Left lung (tissue), 10 donors: ENCODE measurements around the gene MIB1. TPM values are rescaled to one million over a fixed set of nuclear protein-coding genes. Genes with fewer than 3 reads are reported as not detected.

Source experiments
- ATAC-seq: fragments of 200-7000 bp; cut with Tn5 transposase; one replicate; pipeline ENCODE4 v1.9.1; 2020; ENCODE audit warnings: moderate library complexity
- DNase-seq, 4 donors: peaks; one replicate each; pipeline ENCODE4 v3.0.0-alpha.2; 2013 to 2020
- H3K27ac ChIP-seq, 2 donors: fragments of 200-600 bp; sonication (generic) in 1 of 2; one replicate each; pipeline versions ENCODE4 v1.5.0 to v1.8.0; 2020 to 2021
- H3K27me3 ChIP-seq, 2 donors: fragments of 200-600 bp; sonication (generic) in 1 of 2; one replicate each; pipeline versions ENCODE4 v1.5.0 to v1.8.0; 2020 to 2021
- H3K36me3 ChIP-seq, 2 donors: fragments of 200-600 bp; sonication (generic) in 1 of 2; one replicate each; pipeline versions ENCODE4 v1.5.0 to v1.8.0; 2020 to 2021
- H3K4me1 ChIP-seq, 2 donors: fragments of 200-600 bp; one replicate each; pipeline ENCODE4 v1.8.0; 2021
- H3K4me3 ChIP-seq, 2 donors: fragments of 200-600 bp; sonication (generic) in 1 of 2; one replicate each; pipeline versions ENCODE4 v1.5.0 to v1.8.0; 2020 to 2021; ENCODE audit warnings: mild to moderate bottlenecking in 1 of 2
- H3K9me3 ChIP-seq, 2 donors: fragments of 200-600 bp; sonication (generic) in 1 of 2; one replicate each; pipeline versions ENCODE4 v1.5.0 to v1.8.0; 2020 to 2021
- CTCF ChIP-seq, 2 donors: fragments of 200-600 bp; sonication (generic) in 1 of 2; IDR thresholded peaks; one replicate each; pipeline versions ENCODE4 v1.5.0 to v1.8.0; 2021; ENCODE audit warnings: antibody characterized with exemption in 2 of 2
- intact Hi-C, 2 donors: fragments of 100-400 bp; cut with DNase I; formaldehyde crosslinking; loops; one replicate each; pipeline versions ENCODE4 v1.11.2 to v1.14.2; 2022
- polyA plus RNA-seq, 6 donors: library from polyadenylated mRNA; unstranded; fragments of 120-200 nt; gene quantifications; one replicate each; pipeline ENCODE4 v1.2.1, GENCODE V29; 2013; ENCODE audit not compliant: insufficient read length in 6 of 6
- total RNA-seq, 2 donors: library from RNA; stranded (reverse); fragmentation: NEBNext Ultra II Directional; extraction: Animal tissue kit (Norgen Biotek cat#: 25700); gene quantifications; one replicate each; pipeline ENCODE4 v1.2.1, GENCODE V29; 2021
- donor health status: DM: no; HTN: yes; CAD: no.
- donor health status: DM: no; HTN: no; CAD: no.

MIB1 gene
- total and polyA plus RNA-seq, 8 donors = 26.3 to 64.3 (median 58.3) TPM

GRCh38 chr18:21826196-21826595 lies 85.6 kb downstream of the MIB1 start:
- no peaks in the 10 kb centered on the region for H3K9me3 ChIP-seq
- DNase-seq = no peak
- TF ChIP-seq CTCF (IDR thresholded peaks at IDR 0.05) = no peak
- no peaks in the 10 kb centered on the region for H3K4me1 ChIP-seq
- peak; percentile 18 for ATAC-seq
- H3K27me3 ChIP-seq = no peaks in the 10 kb centered on the region
- H3K36me3 ChIP-seq = peaks cover 0 to 8% of the 10 kb centered on the region in 2 donors
- no peak overlapping the region for H3K27ac ChIP-seq
- intact Hi-C loops = no loop called here
- H3K4me3 ChIP-seq = no peak overlapping the region

- intact Hi-C loops = no loop called here
- Histone ChIP-seq H3K36me3 (peaks cover 0 to 8% of the 10 kb centered on the region in 2 donors), H3K27ac (no peak overlapping the region), H3K9me3 (no peaks in the 10 kb centered on the region), H3K27me3 (no peaks in the 10 kb centered on the region), H3K4me3 (no peak overlapping the region), H3K4me1 (no peaks in the 10 kb centered on the region)
- DNase-seq = no peak
- ATAC-seq = no peak
- no peak for TF ChIP-seq CTCF (IDR thresholded peaks at IDR 0.05)
Observed at GRCh38 chr18:21826641-21827302, 86.2 kb downstream of the MIB1 start.

- no peak for TF ChIP-seq CTCF (IDR thresholded peaks at IDR 0.05)
- ATAC-seq (no peak), DNase-seq (no peak)
- no peak overlapping the region for H3K27ac ChIP-seq
- H3K4me3 ChIP-seq = no peak overlapping the region
- intact Hi-C loops = no loop called here
- H3K27me3 ChIP-seq = no peaks in the 10 kb centered on the region
- H3K4me1 ChIP-seq = no peaks in the 10 kb centered on the region
- no peaks in the 10 kb centered on the region for H3K9me3 ChIP-seq
- H3K36me3 ChIP-seq = no peaks in the 10 kb centered on the region
Observed at GRCh38 chr18:21830532-21830931, 89.9 kb downstream of the MIB1 start.

GRCh38 chr18:21831413-21831831 lies 90.8 kb downstream of the MIB1 start:
- no peak overlapping the region for H3K4me3 ChIP-seq
- H3K36me3 ChIP-seq = no peaks in the 10 kb centered on the region
- DNase-seq (peak in 1 of 4 donors; percentile 20), ATAC-seq (no peak)
- intact Hi-C loops = no loop called here
- no peak for TF ChIP-seq CTCF (IDR thresholded peaks at IDR 0.05)
- H3K27ac ChIP-seq = no peak overlapping the region
- no peaks in the 10 kb centered on the region for H3K27me3 ChIP-seq
- H3K4me1 ChIP-seq = no peaks in the 10 kb centered on the region
- no peaks in the 10 kb centered on the region for H3K9me3 ChIP-seq

GRCh38 chr18:21833604-21834298 lies 93.2 kb downstream of the MIB1 start:
- DNase-seq = no peak
- no peak for TF ChIP-seq CTCF (IDR thresholded peaks at IDR 0.05)
- intact Hi-C loops = no loop called here
- Histone ChIP-seq H3K4me3 (no peak overlapping the region), H3K4me1 (no peaks in the 10 kb centered on the region), H3K27ac (no peak overlapping the region), H3K27me3 (no peaks in the 10 kb centered on the region), H3K9me3 (no peaks in the 10 kb centered on the region), H3K36me3 (peaks cover 0 to 3% of the 10 kb centered on the region in 2 donors)
- ATAC-seq = peak; percentile 52
